SH-SY5Y (cell line): ENCODE results near the gene STX3.

Experiments used
- GATA2 ChIP-seq: IDR thresholded peaks from 2 replicates; pipeline ENCODE4 v1.6.1; 2011; ENCODE audit warnings: mild to moderate bottlenecking, low read depth, low read length
- GATA3 ChIP-seq: IDR thresholded peaks from 2 replicates; pipeline ENCODE4 v1.6.1; 2011; ENCODE audit warnings: low read depth, mild to moderate bottlenecking, low read length, moderate library complexity

Gene STX3

GRCh38 chr11:59833602-59834001, 78.4 kb downstream of the STX3 start:
- TF ChIP-seq GATA2 (no peak), GATA3 (no peak)

GRCh38 chr11:59839615-59840014, 84.4 kb downstream of the STX3 start:
- TF ChIP-seq GATA2 (no peak), GATA3 (no peak)

DNA sequence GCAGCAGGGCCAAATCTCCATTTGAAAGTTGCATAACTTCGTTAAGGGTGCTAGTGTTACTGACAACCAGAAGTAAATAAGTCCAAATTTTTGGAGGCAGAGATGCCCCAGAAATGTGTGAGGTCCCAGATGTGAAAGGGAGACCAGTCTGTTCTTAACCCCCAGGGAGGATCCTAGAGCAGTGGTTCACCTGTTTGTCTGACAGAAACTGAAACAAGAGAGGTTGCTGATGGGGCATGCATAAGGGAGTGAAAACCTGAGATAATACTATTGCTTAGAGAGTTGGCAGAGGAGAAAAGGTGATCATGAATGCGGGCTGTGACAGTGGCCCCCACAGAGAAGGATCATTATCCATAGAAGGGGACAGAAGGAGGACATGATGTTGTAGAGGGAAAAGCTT, 86.3 kb downstream of the STX3 start:
- TF ChIP-seq GATA2, result no peak
- TF ChIP-seq GATA3, result no peak

DNA sequence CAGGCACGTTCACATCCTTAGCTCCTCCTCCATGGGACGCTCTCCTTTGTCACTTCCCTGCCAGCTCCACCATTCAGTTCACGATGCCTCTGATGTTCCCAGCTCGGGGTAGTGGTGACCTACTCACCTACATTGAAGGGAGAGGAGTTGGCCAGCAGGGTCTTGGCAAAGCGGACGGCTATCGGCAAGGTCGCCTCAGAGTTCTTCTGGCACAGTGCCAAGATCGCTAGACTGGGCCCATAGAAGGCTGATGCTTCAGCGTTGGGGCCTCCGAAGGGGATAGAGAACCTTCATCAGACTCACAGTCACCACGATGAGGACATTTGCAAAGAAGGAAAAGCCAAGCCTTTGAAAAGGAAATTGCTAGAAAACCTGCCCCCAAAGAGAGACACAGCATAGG, 87.1 kb downstream of the STX3 start:
- TF ChIP-seq GATA2 (no peak), GATA3 (no peak)

DNA sequence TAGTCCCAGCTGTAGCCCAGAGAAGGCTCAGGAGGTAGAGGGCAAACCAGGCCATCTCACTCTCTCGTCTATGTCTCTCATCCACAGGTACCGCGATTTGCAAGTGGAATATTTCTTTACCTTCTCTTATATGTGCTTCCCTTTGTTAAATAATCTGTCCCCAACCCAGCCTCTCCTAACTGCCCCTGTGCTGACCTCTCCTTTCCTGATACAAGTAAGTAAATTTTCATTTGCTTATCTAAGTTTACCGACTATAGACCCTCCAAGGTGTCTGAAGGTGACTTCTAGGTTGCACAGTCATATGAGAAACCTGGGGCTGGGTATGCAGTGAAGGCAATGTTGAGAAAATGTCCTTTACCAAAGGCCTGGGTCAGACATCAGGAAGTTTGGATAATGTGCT, 90.2 kb downstream of the STX3 start, which contains the start of gene CBLIF:
Gene CBLIF, minus strand, starts transcription at position 101 of the 400 bp plus-strand sequence. Its CDS starts 46 bp downstream, at position 55.
- TF ChIP-seq GATA2, result no peak

- no peak for TF ChIP-seq GATA2
These were observed 91.4 kb downstream of the STX3 start for GRCh38 chr11:59846556-59846955.

- TF ChIP-seq GATA3 (no peak), GATA2 (no peak)
These were observed 92.5 kb downstream of the STX3 start for GRCh38 chr11:59847626-59848025.

GRCh38 chr11:59849129-59849528, 94.0 kb downstream of the STX3 start:
- TF ChIP-seq GATA2 (no peak), GATA3 (no peak)

GRCh38 chr11:59854871-59855270, 99.7 kb downstream of the STX3 start:
- TF ChIP-seq GATA3 (no peak), GATA2 (no peak)
